ENCODE measurements around the gene TK2. TPM values are rescaled to one million over a fixed set of nuclear protein-coding genes. Genes with fewer than 3 reads are reported as not detected.

TK2 gene
- polyA plus RNA-seq, 1 experiment: 42.7 TPM

GRCh38 chr16:66548068-66548467 is 1.9 kb downstream of the TK2 start:
- Histone ChIP-seq H3K4me3 (ENCODE audit: low read depth, low read length) (no peak overlapping the region), H3K27me3 (ENCODE audit: control insufficient read depth, insufficient read depth, low read length) (no peaks in the 10 kb centered on the region), H3K36me3 (ENCODE audit: control insufficient read depth, insufficient read depth, low read length) (peaks cover 2% of the 10 kb centered on the region)
- TF ChIP-seq CTCF (IDR thresholded peaks at IDR 0.05; ENCODE audit: insufficient read depth, low read depth, low read length): no peak
- POLR2A ChIA-PET: no interaction called here
- DNase-seq (ENCODE audit: low read depth): no peak
- CTCF ChIA-PET: interaction anchor here (1.8 kb wide), 1 partner anchor 12 kb away, joined by 4 read pairs; no protein-coding TSS in a partner anchor

- ChIA-PET POLR2A (no interaction called here), CTCF (interaction anchor here (0.5 to 1.8 kb wide), 2 partner anchors 13 to 45 kb away, joined by 3 to 4 read pairs; no protein-coding TSS in a partner anchor)
- TF ChIP-seq CTCF (IDR thresholded peaks at IDR 0.05; ENCODE audit: insufficient read depth, low read depth, low read length): no peak
- no peak overlapping the region for H3K4me3 ChIP-seq (ENCODE audit: low read depth, low read length)
- DNase-seq (ENCODE audit: low read depth): no peak
- H3K36me3 ChIP-seq (ENCODE audit: control insufficient read depth, insufficient read depth, low read length): peaks cover 2% of the 10 kb centered on the region
- no peaks in the 10 kb centered on the region for H3K27me3 ChIP-seq (ENCODE audit: control insufficient read depth, insufficient read depth, low read length)
Observed at GRCh38 chr16:66547101-66547989, 2.6 kb downstream of the TK2 start.

GRCh38 chr16:66544016-66544757 is 5.7 kb downstream of the TK2 start:
- Histone ChIP-seq H3K36me3 (ENCODE audit: control insufficient read depth, insufficient read depth, low read length) (peaks cover 4% of the 10 kb centered on the region), H3K4me3 (ENCODE audit: low read depth, low read length) (no peak overlapping the region), H3K27me3 (ENCODE audit: control insufficient read depth, insufficient read depth, low read length) (no peaks in the 10 kb centered on the region)
- no peak for DNase-seq (ENCODE audit: low read depth)
- no peak for TF ChIP-seq CTCF (IDR thresholded peaks at IDR 0.05; ENCODE audit: insufficient read depth, low read depth, low read length)
- CTCF ChIA-PET: interaction anchor here (1.0 kb wide), 1 partner anchor 184 kb away, joined by 3 read pairs; no protein-coding TSS in a partner anchor
- POLR2A ChIA-PET: no interaction called here

GRCh38 chr16:66543541-66543940 is 6.4 kb downstream of the TK2 start:
- ChIA-PET POLR2A (no interaction called here), CTCF (interaction anchor here (1.0 to 1.1 kb wide), 2 partner anchors 60 to 185 kb away, joined by 3 read pairs; no protein-coding TSS in a partner anchor)
- peaks cover 4% of the 10 kb centered on the region for H3K36me3 ChIP-seq (ENCODE audit: control insufficient read depth, insufficient read depth, low read length)
- no peak for TF ChIP-seq CTCF (IDR thresholded peaks at IDR 0.05; ENCODE audit: insufficient read depth, low read depth, low read length)
- H3K27me3 ChIP-seq (ENCODE audit: control insufficient read depth, insufficient read depth, low read length): no peaks in the 10 kb centered on the region
- no peak overlapping the region for H3K4me3 ChIP-seq (ENCODE audit: low read depth, low read length)
- no peak for DNase-seq (ENCODE audit: low read depth)

GRCh38 chr16:66542396-66542795 is 7.5 kb downstream of the TK2 start:
- POLR2A ChIA-PET: no interaction called here
- Histone ChIP-seq H3K4me3 (ENCODE audit: low read depth, low read length) (no peak overlapping the region), H3K36me3 (ENCODE audit: control insufficient read depth, insufficient read depth, low read length) (peaks cover 4% of the 10 kb centered on the region), H3K27me3 (ENCODE audit: control insufficient read depth, insufficient read depth, low read length) (no peaks in the 10 kb centered on the region)
- DNase-seq (ENCODE audit: low read depth): no peak
- CTCF ChIA-PET: interaction anchor here (0.6 kb wide), 1 partner anchor 136 kb away, joined by 3 read pairs; no protein-coding TSS in a partner anchor
- no peak for TF ChIP-seq CTCF (IDR thresholded peaks at IDR 0.05; ENCODE audit: insufficient read depth, low read depth, low read length)
